ENCODE data around the gene GALNT14. TPM values are rescaled to one million over a fixed set of nuclear protein-coding genes. Genes with fewer than 3 reads are reported as not detected.

The GALNT14 gene
- total and polyA plus RNA-seq, 2 donors = 1.3 to 2.1 TPM

DNA sequence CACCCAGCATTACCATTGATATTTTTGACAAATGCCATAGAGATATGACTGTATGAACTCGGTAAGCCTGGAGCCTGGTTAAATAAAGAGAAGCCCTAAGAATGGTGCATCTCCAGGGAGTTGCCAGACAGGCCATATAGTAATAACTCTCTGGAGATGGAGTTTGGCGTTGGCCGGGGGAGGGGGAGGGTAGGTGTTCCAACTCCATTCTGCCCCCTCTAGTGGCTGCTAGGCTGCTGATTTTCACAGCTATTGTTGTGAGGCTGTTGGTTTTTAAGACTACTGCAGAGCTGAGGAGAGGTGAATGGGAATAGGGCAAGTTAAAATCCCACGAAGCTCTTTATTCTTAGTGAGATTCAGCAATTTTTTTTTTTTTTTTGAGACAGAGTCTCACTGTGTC lies 99.9 kb downstream of the GALNT14 start:
- Histone ChIP-seq H3K4me1 (ENCODE audit: control insufficient read depth in 2 of 2, insufficient read depth in 2 of 2, low read length in 2 of 2) (no peaks in the 10 kb centered on the region), H3K27ac (ENCODE audit: low read depth in 1 of 2, low read length in 1 of 2) (no peak overlapping the region), H3K9me3 (ENCODE audit: control insufficient read depth in 2 of 2, insufficient read depth in 1 of 2, low read length in 1 of 2) (no peaks in the 10 kb centered on the region), H3K4me3 (ENCODE audit: low read length in 2 of 2) (no peak overlapping the region), H3K36me3 (ENCODE audit: control insufficient read depth in 2 of 2, insufficient read depth in 2 of 2, low read length in 1 of 2) (no peaks in the 10 kb centered on the region), H3K27me3 (ENCODE audit: control insufficient read depth in 2 of 2, insufficient read depth in 1 of 2, low read length in 1 of 2) (no peaks in the 10 kb centered on the region)
- DNase-seq (ENCODE audit: low read depth in 6 of 9, low spot score in 9 of 9) = no peak
- 93% methylated on average over 4 of the region's 4 CpGs for WGBS

GRCh38 chr2:31037058-31037457 lies 101.2 kb downstream of the GALNT14 start:
- Histone ChIP-seq H3K4me3 (ENCODE audit: low read length in 2 of 2) (no peak overlapping the region), H3K27me3 (ENCODE audit: control insufficient read depth in 2 of 2, insufficient read depth in 1 of 2, low read length in 1 of 2) (no peaks in the 10 kb centered on the region), H3K27ac (ENCODE audit: low read depth in 1 of 2, low read length in 1 of 2) (no peak overlapping the region), H3K4me1 (ENCODE audit: control insufficient read depth in 2 of 2, insufficient read depth in 2 of 2, low read length in 2 of 2) (no peaks in the 10 kb centered on the region), H3K36me3 (ENCODE audit: control insufficient read depth in 2 of 2, insufficient read depth in 2 of 2, low read length in 1 of 2) (no peaks in the 10 kb centered on the region), H3K9me3 (ENCODE audit: control insufficient read depth in 2 of 2, insufficient read depth in 1 of 2, low read length in 1 of 2) (no peaks in the 10 kb centered on the region)
- no peak for DNase-seq (ENCODE audit: low read depth in 6 of 9, low spot score in 9 of 9)

DNA sequence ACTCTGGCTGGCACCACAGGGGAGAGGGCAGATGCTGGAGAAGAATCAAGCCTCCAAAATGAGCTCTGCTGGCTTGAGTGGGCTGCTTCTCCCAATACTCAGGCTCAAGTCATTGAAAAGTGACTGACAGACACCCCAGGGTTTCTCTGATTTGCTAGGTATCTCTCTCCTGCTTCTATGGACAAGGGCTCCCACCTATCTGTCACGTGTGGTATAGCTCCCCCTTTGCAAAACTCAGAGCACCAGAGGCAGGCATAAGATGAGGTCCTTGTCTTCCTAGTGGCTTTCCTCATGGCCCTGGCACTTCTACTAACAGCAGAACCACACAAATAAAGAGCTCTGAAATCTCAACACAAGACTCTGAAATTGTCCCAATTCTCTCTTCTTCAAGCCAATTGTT lies 105.2 kb downstream of the GALNT14 start:
- Histone ChIP-seq H3K4me1 (ENCODE audit: control insufficient read depth in 2 of 2, insufficient read depth in 2 of 2, low read length in 2 of 2) (no peaks in the 10 kb centered on the region), H3K4me3 (ENCODE audit: low read length in 2 of 2) (no peak overlapping the region), H3K36me3 (ENCODE audit: control insufficient read depth in 2 of 2, insufficient read depth in 2 of 2, low read length in 1 of 2) (no peaks in the 10 kb centered on the region), H3K27ac (ENCODE audit: low read depth in 1 of 2, low read length in 1 of 2) (no peak overlapping the region), H3K9me3 (ENCODE audit: control insufficient read depth in 2 of 2, insufficient read depth in 1 of 2, low read length in 1 of 2) (no peaks in the 10 kb centered on the region), H3K27me3 (ENCODE audit: control insufficient read depth in 2 of 2, insufficient read depth in 1 of 2, low read length in 1 of 2) (no peaks in the 10 kb centered on the region)
- 60% methylated on average over 1 of the region's 1 CpG for WGBS
- no peak for DNase-seq (ENCODE audit: low read depth in 6 of 9, low spot score in 9 of 9)

GRCh38 chr2:31032475-31032874 lies 105.8 kb downstream of the GALNT14 start:
- 98% methylated on average over 3 of the region's 3 CpGs for WGBS
- H3K4me1 ChIP-seq (ENCODE audit: control insufficient read depth in 2 of 2, insufficient read depth in 2 of 2, low read length in 2 of 2) = no peaks in the 10 kb centered on the region
- no peaks in the 10 kb centered on the region for H3K27me3 ChIP-seq (ENCODE audit: control insufficient read depth in 2 of 2, insufficient read depth in 1 of 2, low read length in 1 of 2)
- H3K27ac ChIP-seq (ENCODE audit: low read depth in 1 of 2, low read length in 1 of 2) = no peak overlapping the region
- H3K4me3 ChIP-seq (ENCODE audit: low read length in 2 of 2) = no peak overlapping the region
- H3K9me3 ChIP-seq (ENCODE audit: control insufficient read depth in 2 of 2, insufficient read depth in 1 of 2, low read length in 1 of 2) = no peaks in the 10 kb centered on the region
- DNase-seq (ENCODE audit: low read depth in 6 of 9, low spot score in 9 of 9) = no peak
- H3K36me3 ChIP-seq (ENCODE audit: control insufficient read depth in 2 of 2, insufficient read depth in 2 of 2, low read length in 1 of 2) = no peaks in the 10 kb centered on the region

DNA sequence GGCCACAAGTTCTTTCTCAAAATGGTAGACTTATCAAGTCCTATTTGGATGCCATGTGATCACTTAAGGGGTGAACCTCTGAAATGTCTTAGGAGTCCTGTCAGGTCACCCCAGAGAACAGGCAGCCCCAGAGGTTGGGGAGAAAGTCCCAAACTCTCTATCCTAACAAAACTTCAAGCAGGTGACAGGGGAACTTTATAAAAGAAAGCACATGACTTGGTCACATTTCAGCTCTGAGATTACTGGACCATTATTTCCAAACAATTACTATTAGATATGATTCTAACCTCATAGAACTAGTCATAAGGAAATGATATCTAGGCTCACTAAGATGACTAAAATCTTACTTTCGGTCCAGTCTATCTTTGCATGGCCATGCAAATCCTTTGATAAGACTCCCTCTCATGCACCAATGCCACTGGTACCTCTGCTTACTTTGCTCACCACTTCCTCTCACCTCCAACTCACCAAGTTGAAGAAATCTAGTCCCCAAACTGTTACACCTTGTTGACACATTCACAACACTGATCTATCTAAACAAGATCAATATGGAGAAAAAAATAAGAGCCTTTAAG lies 107.0 kb downstream of the GALNT14 start:
- H3K4me1 ChIP-seq (ENCODE audit: control insufficient read depth in 2 of 2, insufficient read depth in 2 of 2, low read length in 2 of 2) = no peaks in the 10 kb centered on the region
- no peak for DNase-seq (ENCODE audit: low read depth in 6 of 9, low spot score in 9 of 9)
- 0% methylated on average over 1 of the region's 1 CpG for WGBS
- no peaks in the 10 kb centered on the region for H3K36me3 ChIP-seq (ENCODE audit: control insufficient read depth in 2 of 2, insufficient read depth in 2 of 2, low read length in 1 of 2)
- no peak overlapping the region for H3K27ac ChIP-seq (ENCODE audit: low read depth in 1 of 2, low read length in 1 of 2)
- no peak overlapping the region for H3K4me3 ChIP-seq (ENCODE audit: low read length in 2 of 2)
- H3K9me3 ChIP-seq (ENCODE audit: control insufficient read depth in 2 of 2, insufficient read depth in 1 of 2, low read length in 1 of 2) = no peaks in the 10 kb centered on the region
- no peaks in the 10 kb centered on the region for H3K27me3 ChIP-seq (ENCODE audit: control insufficient read depth in 2 of 2, insufficient read depth in 1 of 2, low read length in 1 of 2)

GRCh38 chr2:31028417-31028816 lies 109.8 kb downstream of the GALNT14 start:
- Histone ChIP-seq H3K36me3 (ENCODE audit: control insufficient read depth in 2 of 2, insufficient read depth in 2 of 2, low read length in 1 of 2) (no peaks in the 10 kb centered on the region), H3K4me3 (ENCODE audit: low read length in 2 of 2) (no peak overlapping the region), H3K27ac (ENCODE audit: low read depth in 1 of 2, low read length in 1 of 2) (no peak overlapping the region), H3K27me3 (ENCODE audit: control insufficient read depth in 2 of 2, insufficient read depth in 1 of 2, low read length in 1 of 2) (no peaks in the 10 kb centered on the region), H3K9me3 (ENCODE audit: control insufficient read depth in 2 of 2, insufficient read depth in 1 of 2, low read length in 1 of 2) (no peaks in the 10 kb centered on the region), H3K4me1 (ENCODE audit: control insufficient read depth in 2 of 2, insufficient read depth in 2 of 2, low read length in 2 of 2) (no peaks in the 10 kb centered on the region)
- no peak for DNase-seq (ENCODE audit: low read depth in 6 of 9, low spot score in 9 of 9)
- WGBS = 79% methylated on average over 8 of the region's 8 CpGs

GRCh38 chr2:31027549-31027948 lies 110.7 kb downstream of the GALNT14 start:
- no peaks in the 10 kb centered on the region for H3K9me3 ChIP-seq (ENCODE audit: control insufficient read depth in 2 of 2, insufficient read depth in 1 of 2, low read length in 1 of 2)
- DNase-seq (ENCODE audit: low read depth in 6 of 9, low spot score in 9 of 9) = no peak
- H3K4me1 ChIP-seq (ENCODE audit: control insufficient read depth in 2 of 2, insufficient read depth in 2 of 2, low read length in 2 of 2) = no peaks in the 10 kb centered on the region
- no peak overlapping the region for H3K4me3 ChIP-seq (ENCODE audit: low read length in 2 of 2)
- H3K27me3 ChIP-seq (ENCODE audit: control insufficient read depth in 2 of 2, insufficient read depth in 1 of 2, low read length in 1 of 2) = no peaks in the 10 kb centered on the region
- 88% methylated on average over 5 of the region's 5 CpGs for WGBS
- no peak overlapping the region for H3K27ac ChIP-seq (ENCODE audit: low read depth in 1 of 2, low read length in 1 of 2)
- no peaks in the 10 kb centered on the region for H3K36me3 ChIP-seq (ENCODE audit: control insufficient read depth in 2 of 2, insufficient read depth in 2 of 2, low read length in 1 of 2)

- H3K9me3 ChIP-seq (ENCODE audit: control insufficient read depth in 2 of 2, insufficient read depth in 1 of 2, low read length in 1 of 2) = no peaks in the 10 kb centered on the region
- no peaks in the 10 kb centered on the region for H3K4me1 ChIP-seq (ENCODE audit: control insufficient read depth in 2 of 2, insufficient read depth in 2 of 2, low read length in 2 of 2)
- H3K27me3 ChIP-seq (ENCODE audit: control insufficient read depth in 2 of 2, insufficient read depth in 1 of 2, low read length in 1 of 2) = no peaks in the 10 kb centered on the region
- no peak overlapping the region for H3K4me3 ChIP-seq (ENCODE audit: low read length in 2 of 2)
- H3K36me3 ChIP-seq (ENCODE audit: control insufficient read depth in 2 of 2, insufficient read depth in 2 of 2, low read length in 1 of 2) = no peaks in the 10 kb centered on the region
- 93% methylated on average over 3 of the region's 3 CpGs for WGBS
- H3K27ac ChIP-seq (ENCODE audit: low read depth in 1 of 2, low read length in 1 of 2) = no peak overlapping the region
- DNase-seq (ENCODE audit: low read depth in 6 of 9, low spot score in 9 of 9) = no peak
These were observed 114.7 kb downstream of the GALNT14 start for GRCh38 chr2:31023541-31023940.

GRCh38 chr2:31020713-31021112 lies 117.5 kb downstream of the GALNT14 start:
- H3K36me3 ChIP-seq (ENCODE audit: control insufficient read depth in 2 of 2, insufficient read depth in 2 of 2, low read length in 1 of 2) = no peaks in the 10 kb centered on the region
- H3K4me1 ChIP-seq (ENCODE audit: control insufficient read depth in 2 of 2, insufficient read depth in 2 of 2, low read length in 2 of 2) = no peaks in the 10 kb centered on the region
- H3K9me3 ChIP-seq (ENCODE audit: control insufficient read depth in 2 of 2, insufficient read depth in 1 of 2, low read length in 1 of 2) = no peaks in the 10 kb centered on the region
- no peak for DNase-seq (ENCODE audit: low read depth in 6 of 9, low spot score in 9 of 9)
- 94% methylated on average over 4 of the region's 4 CpGs for WGBS
- H3K27me3 ChIP-seq (ENCODE audit: control insufficient read depth in 2 of 2, insufficient read depth in 1 of 2, low read length in 1 of 2) = no peaks in the 10 kb centered on the region
- H3K4me3 ChIP-seq (ENCODE audit: low read length in 2 of 2) = no peak overlapping the region
- no peak overlapping the region for H3K27ac ChIP-seq (ENCODE audit: low read depth in 1 of 2, low read length in 1 of 2)

GRCh38 chr2:31018280-31018679 lies 120.0 kb downstream of the GALNT14 start:
- Histone ChIP-seq H3K4me1 (ENCODE audit: control insufficient read depth in 2 of 2, insufficient read depth in 2 of 2, low read length in 2 of 2) (no peaks in the 10 kb centered on the region), H3K9me3 (ENCODE audit: control insufficient read depth in 2 of 2, insufficient read depth in 1 of 2, low read length in 1 of 2) (no peaks in the 10 kb centered on the region), H3K4me3 (ENCODE audit: low read length in 2 of 2) (no peak overlapping the region), H3K27me3 (ENCODE audit: control insufficient read depth in 2 of 2, insufficient read depth in 1 of 2, low read length in 1 of 2) (no peaks in the 10 kb centered on the region), H3K27ac (ENCODE audit: low read depth in 1 of 2, low read length in 1 of 2) (no peak overlapping the region), H3K36me3 (ENCODE audit: control insufficient read depth in 2 of 2, insufficient read depth in 2 of 2, low read length in 1 of 2) (no peaks in the 10 kb centered on the region)
- 95% methylated on average over 6 of the region's 6 CpGs for WGBS
- no peak for DNase-seq (ENCODE audit: low read depth in 6 of 9, low spot score in 9 of 9)
